GM13977 (cell line): ENCODE measurements around the gene SLX4IP.

Source experiments
- DNase-seq: peaks from one replicate; pipeline ENCODE4 v3.0.0; 2012; ENCODE audit warnings: low spot score
- in situ Hi-C: fragments of 300-500 bp; cut with MboI; formaldehyde crosslinking; loops from one replicate; pipeline ENCODE4 v1.12.0; 2022; ENCODE audit warnings: low sequenced_read_pairs, low pct_unique_long_range_greater_than_20kb, mixed read lengths, inconsistent platforms; ENCODE audit not compliant: unreplicated experiment
- TF ChIP-seq, protein P1 (sequence below): IDR thresholded peaks from 2 replicates; pipeline ENCODE4 v1.5.1; 2012; ENCODE audit warnings: mild to moderate bottlenecking, control low read depth; ENCODE audit not compliant: insufficient read depth; ENCODE audit errors: extremely low read depth, missing control alignments

Gene SLX4IP

DNA sequence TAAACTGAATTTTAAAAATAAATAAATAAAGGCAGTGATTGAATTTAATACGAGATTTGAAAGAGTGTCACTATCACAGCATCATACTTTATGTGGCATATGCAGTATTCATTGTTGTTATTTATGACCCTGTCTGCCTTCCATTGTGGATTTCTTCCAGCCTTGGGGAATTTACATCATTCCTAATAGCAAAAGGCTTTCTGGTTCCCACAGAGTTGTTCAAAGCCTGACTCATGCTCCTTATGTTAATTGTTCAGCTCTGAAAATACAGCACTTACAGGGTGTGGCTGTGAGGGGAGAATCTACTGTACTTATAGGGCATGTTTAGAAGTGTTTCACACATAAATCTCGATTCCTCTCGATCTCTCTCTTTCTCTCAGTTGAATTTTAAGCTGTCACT, 184.3 kb downstream of the SLX4IP start:
- no peak for DNase-seq
- TF ChIP-seq, protein P1, sequence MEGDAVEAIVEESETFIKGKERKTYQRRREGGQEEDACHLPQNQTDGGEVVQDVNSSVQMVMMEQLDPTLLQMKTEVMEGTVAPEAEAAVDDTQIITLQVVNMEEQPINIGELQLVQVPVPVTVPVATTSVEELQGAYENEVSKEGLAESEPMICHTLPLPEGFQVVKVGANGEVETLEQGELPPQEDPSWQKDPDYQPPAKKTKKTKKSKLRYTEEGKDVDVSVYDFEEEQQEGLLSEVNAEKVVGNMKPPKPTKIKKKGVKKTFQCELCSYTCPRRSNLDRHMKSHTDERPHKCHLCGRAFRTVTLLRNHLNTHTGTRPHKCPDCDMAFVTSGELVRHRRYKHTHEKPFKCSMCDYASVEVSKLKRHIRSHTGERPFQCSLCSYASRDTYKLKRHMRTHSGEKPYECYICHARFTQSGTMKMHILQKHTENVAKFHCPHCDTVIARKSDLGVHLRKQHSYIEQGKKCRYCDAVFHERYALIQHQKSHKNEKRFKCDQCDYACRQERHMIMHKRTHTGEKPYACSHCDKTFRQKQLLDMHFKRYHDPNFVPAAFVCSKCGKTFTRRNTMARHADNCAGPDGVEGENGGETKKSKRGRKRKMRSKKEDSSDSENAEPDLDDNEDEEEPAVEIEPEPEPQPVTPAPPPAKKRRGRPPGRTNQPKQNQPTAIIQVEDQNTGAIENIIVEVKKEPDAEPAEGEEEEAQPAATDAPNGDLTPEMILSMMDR, result no peak
- in situ Hi-C loops, result no loop called here

DNA sequence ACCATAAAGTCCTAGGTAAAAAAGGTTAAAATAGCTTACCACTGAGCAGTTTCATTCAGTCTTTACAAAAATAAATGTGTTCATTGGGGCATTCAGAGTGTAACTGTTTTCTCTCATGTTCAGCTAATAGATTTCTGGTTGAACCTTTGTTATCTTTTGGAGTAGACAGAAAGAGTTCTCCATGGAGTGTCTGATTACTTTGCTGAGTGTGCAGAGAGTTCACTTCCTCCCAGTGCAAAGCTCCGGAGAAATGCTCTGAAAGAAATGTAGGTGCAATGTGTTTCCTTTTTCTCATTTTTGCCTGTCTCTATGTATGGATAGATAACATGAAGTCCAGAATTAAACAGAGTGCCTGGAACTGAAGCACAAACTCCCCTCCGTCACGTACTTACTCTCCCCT, 186.0 kb downstream of the SLX4IP start:
- TF ChIP-seq, protein P1, result no peak
- DNase-seq, result no peak
- in situ Hi-C loops, result no loop called here

DNA sequence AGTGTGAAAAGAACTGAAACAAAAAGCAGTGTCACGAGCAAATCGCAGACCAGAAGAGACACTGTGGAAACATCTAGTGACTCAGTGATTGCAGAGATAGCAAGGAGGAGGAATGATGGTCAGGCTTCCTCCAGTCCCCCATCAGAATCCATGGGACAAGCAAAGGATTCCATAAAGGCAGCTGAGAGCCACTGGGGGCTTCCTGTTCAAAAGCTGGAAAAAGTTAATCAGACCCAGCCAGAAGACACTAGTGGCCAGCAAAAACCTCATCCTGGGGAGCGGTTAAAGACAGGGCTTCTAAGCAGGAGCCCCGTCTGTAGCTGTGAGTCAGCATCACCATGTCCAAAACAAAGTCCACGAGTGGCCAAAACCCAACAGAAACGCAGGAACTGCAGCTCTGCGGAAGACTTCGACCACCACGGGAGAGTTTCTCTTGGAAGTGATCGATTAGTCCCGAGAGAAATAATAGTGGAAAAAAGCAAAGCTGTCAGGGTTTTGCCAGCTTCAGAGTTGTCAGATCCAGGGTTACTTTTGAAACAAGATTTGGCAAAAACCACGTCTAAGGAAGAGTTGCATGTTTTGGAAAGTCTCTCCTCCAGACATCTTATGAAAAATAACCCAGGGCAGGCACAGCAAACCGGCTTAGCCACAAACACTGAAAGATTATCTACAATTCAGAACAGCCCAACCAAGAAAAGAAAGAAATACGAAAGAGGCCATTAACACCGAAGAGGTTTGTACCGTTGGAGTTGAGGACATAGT, 187.7 kb downstream of the SLX4IP start:
- TF ChIP-seq, protein P1, result no peak
- no peak for DNase-seq
- in situ Hi-C loops, result no loop called here

DNA sequence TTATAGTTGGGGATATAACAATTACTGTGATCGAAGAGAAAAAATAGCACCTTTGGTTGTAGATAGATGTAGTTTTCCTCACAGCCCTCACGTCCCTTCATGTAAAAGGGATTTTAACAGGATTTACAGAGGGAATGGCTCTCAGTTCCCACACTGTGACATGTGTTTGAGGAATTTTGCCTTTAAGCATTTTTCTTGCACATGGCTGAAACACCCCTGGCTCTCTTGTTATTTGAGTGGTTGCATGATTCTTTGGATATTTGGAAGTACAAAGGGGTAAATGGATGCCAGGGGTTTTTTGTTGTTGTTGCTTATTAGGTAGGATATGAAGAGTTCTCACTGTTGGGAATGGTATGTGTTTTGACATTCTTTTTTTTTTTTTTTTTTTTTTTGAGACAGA, 190.5 kb downstream of the SLX4IP start:
- TF ChIP-seq, protein P1, result no peak
- no peak for DNase-seq
- in situ Hi-C loops, result no loop called here

DNA sequence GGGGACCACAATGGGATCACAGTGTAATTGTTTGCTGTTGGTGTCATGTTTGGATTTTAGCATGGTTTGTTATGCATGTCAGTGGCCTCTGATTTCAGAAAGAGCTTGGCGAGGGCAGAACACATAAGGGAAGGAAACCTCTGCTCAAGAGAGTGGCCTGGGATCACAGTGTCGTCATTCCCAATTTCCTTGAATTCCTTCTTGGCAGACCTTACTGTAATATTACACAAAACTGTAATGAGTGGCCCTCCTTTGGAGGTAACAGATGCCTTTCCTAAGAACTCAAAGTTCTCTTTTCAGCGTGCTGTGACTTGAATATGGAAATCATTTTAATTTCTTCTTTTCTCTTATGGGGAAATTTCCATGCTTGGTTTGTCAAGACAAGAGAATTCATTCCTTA, 191.8 kb downstream of the SLX4IP start:
- in situ Hi-C loops, result no loop called here
- TF ChIP-seq, protein P1, result no peak
- no peak for DNase-seq

DNA sequence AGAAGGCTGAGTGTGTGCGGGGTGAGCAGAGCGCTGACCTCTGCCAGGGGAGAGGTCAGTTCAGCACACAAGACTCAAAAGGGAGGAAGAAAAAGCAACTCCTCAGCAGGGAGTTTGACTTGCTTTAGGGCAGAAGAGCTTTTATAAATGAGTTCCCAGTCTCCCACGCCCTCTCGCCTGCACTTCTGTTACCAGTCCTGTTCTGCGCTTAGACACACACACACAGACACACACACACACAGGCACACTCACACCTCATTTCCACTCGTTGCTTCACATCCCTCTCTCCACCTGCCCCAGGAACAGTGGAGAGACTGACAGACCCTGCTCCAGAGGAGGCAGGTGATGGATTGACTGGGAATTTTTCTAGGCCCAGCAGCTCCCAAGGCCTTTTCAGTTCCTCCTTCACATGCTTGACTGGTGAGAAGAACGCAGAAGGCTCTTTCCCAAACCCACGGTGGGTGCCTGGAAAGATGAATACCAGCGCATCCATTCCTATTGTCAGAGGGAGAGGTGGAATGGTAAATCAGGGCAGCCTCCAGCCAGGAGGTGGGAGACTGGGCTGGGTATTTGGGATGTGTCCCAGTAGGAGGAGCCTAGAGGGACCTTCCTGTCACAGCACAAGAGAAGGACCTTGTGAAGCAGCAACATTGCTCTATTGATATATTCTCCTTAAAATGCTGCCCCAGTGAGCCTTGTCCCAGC, 195.0 kb downstream of the SLX4IP start:
- DNase-seq, result no peak
- in situ Hi-C loops, result no loop called here
- TF ChIP-seq, protein P1, result no peak
